Thymus (tissue), 11 donors: ENCODE results near the gene L1CAM. TPM values are rescaled to one million over a fixed set of nuclear protein-coding genes. Genes with fewer than 3 reads are reported as not detected.

ENCODE experiments used
- DNase-seq, 9 donors: peaks; one replicate each; pipeline ENCODE4 v3.0.0-alpha.2; 2013; ENCODE audit warnings: low spot score in 9 of 9, low read depth in 6 of 9, missing footprints in 1 of 9
- H3K27ac ChIP-seq, 2 donors: one replicate each; pipeline ENCODE4 v1.5.1; 2013; ENCODE audit warnings: control low read depth in 1 of 2, low read depth in 1 of 2, low read length in 1 of 2, mild to moderate bottlenecking in 1 of 2, moderate library complexity in 1 of 2
- H3K27me3 ChIP-seq, 2 donors: one replicate each; pipeline ENCODE4 v1.5.1; 2013; ENCODE audit warnings: low read length in 1 of 2; ENCODE audit not compliant: control insufficient read depth in 2 of 2, insufficient read depth in 1 of 2
- H3K36me3 ChIP-seq, 2 donors: one replicate each; pipeline ENCODE4 v1.5.1; 2013; ENCODE audit warnings: low read length in 1 of 2, mild to moderate bottlenecking in 1 of 2, moderate library complexity in 1 of 2; ENCODE audit not compliant: control insufficient read depth in 2 of 2, insufficient read depth in 2 of 2
- H3K4me1 ChIP-seq, 2 donors: one replicate each; pipeline ENCODE4 v1.5.1; 2013; ENCODE audit warnings: low read length in 2 of 2; ENCODE audit not compliant: control insufficient read depth in 2 of 2, insufficient read depth in 2 of 2
- H3K4me3 ChIP-seq, 2 donors: one replicate each; pipeline ENCODE4 v1.5.1; 2013; ENCODE audit warnings: low read length in 2 of 2, control low read depth in 1 of 2, mild to moderate bottlenecking in 1 of 2
- H3K9me3 ChIP-seq, 2 donors: one replicate each; pipeline ENCODE4 v1.5.1; 2013; ENCODE audit warnings: low read length in 1 of 2, mild to moderate bottlenecking in 1 of 2; ENCODE audit not compliant: control insufficient read depth in 2 of 2, insufficient read depth in 1 of 2
- WGBS: extraction: QIAGEN DNeasy Blood & Tissue Kit; methylation state at CpG from one replicate; pipeline ENCODE4 v1.1.7; 2013; 5-methylcytosine and 5-hydroxymethylcytosine counted together
- polyA plus RNA-seq: library from polyadenylated mRNA; stranded (reverse); fragments of 200-250 nt; gene quantifications from one replicate; pipeline ENCODE4 v1.2.3, GENCODE V29; 2013
- total RNA-seq: library from RNA; stranded (reverse); fragments of 120-200 nt; gene quantifications from one replicate; pipeline ENCODE4 v1.2.4, GENCODE V29; 2013
- donor health status: healthy.

Gene L1CAM
- total and polyA plus RNA-seq, 2 donors: 0.28 to 0.64 TPM

DNA sequence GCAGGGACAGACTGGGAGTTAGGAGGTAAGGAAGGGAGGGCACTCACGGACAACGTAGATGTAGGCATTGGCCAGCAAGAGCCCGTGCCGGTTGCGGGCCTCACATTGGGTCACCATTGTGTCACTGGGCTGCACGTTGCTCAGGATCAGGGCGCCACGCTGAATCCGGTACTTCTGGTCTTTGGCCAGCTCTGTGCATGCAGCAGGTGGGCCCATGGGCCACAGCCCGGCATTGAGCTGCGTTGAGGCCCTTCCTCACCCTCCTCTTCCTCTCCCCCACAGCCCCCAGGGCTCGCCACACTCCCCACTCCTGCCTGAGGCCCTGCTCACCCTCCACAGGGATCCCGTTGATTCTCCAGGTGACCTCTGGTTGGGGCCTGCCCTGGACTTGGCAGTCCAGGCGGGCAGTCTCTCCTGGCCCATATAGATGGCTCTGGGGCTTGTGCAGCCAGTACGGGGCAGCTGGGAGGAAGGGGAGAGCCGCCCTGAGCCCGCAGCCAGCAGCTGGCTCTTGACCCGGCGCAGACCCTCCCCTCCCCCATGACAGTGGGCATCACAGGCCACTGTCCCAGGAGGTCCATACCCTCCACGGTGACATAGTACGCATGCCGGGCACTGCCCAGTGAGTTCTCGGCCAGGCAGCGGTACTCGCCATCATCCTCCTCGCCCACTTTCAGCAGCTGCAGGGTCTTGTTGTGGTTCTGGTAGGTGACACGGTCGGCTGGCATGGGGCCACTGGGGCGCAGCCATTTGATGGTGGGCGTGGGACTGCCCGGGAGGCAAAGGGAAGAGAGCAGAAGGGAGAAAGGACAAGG, 16.3 kb downstream of the L1CAM start:
- peaks cover 0 to 51% of the 10 kb centered on the region in 2 donors for H3K27me3 ChIP-seq
- H3K9me3 ChIP-seq: no peaks in the 10 kb centered on the region
- H3K4me3 ChIP-seq: no peak overlapping the region
- H3K36me3 ChIP-seq: no peaks in the 10 kb centered on the region
- no peak for DNase-seq
- WGBS: 93% methylated on average over 31 of the region's 31 CpGs
- no peak overlapping the region for H3K27ac ChIP-seq
- no peaks in the 10 kb centered on the region for H3K4me1 ChIP-seq

DNA sequence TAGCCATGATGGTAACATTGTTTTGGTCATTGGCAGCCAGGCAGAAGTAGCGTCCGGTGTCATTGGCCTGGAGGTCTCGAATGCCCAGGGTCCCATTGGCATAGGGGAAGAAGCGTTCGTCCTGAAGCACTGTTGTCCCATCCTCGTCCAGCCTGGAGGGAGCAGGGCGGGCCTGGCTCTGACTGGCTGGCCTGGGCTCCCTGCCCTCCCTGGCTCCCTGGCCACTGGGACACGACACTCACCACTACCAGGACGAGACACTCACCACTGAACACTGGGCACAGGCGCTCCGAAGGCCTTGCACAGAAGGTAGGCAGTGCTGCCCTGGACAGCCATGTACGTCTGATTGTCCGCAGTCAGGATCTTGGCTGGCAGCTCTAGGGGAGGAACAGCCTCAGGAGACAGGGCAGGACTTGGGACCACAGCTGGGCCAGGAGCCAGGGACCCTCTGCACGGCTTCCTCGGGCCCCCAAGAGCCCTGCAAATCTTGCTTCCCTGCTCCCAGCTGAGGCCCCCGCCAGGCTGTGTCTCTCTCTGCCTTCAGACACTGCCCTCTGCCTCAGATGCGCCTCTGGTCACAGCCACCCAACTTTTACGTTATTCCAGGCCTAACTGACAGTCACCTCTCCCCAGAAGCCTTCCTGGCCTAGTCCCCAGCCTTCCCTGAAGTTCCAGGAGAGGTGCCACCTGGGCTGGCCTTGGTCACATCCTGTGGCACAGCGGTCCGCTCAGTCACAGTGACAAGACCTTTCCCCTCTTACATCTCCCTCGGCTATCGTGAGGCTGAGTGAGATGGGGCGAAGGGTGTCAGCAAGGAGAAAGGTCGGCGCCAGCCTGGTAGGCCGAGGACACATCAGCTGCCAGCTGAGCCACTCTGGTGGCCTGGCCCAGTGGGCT, 17.1 kb downstream of the L1CAM start:
- H3K36me3 ChIP-seq: no peaks in the 10 kb centered on the region
- peaks cover 0 to 47% of the 10 kb centered on the region in 2 donors for H3K27me3 ChIP-seq
- WGBS: 95% methylated on average over 26 of the region's 26 CpGs
- H3K9me3 ChIP-seq: no peaks in the 10 kb centered on the region
- no peak overlapping the region for H3K4me3 ChIP-seq
- H3K27ac ChIP-seq: no peak overlapping the region
- H3K4me1 ChIP-seq: no peaks in the 10 kb centered on the region
- no peak for DNase-seq

DNA sequence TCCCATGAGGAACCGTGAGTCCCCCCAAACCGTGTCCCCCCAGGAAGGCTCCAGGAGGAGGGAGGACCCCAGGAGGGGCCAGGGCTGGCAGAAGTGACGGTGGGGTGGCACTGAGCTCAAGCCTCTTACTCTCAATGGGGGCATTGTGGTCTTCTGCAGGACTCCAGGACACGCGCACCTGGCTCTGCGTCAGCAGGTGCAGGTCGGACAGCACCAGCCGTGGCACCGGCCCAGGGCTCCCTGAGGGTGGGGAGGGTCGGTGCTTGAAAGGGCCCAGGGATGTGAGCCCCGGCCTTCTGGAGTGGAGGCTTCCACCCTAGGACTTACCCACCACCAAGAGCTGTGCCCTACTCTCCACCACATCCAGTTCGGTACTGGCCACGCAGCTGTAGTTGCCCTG, 18.3 kb downstream of the L1CAM start:
- H3K4me1 ChIP-seq: no peaks in the 10 kb centered on the region
- no peak overlapping the region for H3K4me3 ChIP-seq
- H3K36me3 ChIP-seq: no peaks in the 10 kb centered on the region
- WGBS: 94% methylated on average over 13 of the region's 13 CpGs
- no peaks in the 10 kb centered on the region for H3K9me3 ChIP-seq
- DNase-seq: no peak
- H3K27me3 ChIP-seq: peaks cover 0 to 47% of the 10 kb centered on the region in 2 donors
- no peak overlapping the region for H3K27ac ChIP-seq

DNA sequence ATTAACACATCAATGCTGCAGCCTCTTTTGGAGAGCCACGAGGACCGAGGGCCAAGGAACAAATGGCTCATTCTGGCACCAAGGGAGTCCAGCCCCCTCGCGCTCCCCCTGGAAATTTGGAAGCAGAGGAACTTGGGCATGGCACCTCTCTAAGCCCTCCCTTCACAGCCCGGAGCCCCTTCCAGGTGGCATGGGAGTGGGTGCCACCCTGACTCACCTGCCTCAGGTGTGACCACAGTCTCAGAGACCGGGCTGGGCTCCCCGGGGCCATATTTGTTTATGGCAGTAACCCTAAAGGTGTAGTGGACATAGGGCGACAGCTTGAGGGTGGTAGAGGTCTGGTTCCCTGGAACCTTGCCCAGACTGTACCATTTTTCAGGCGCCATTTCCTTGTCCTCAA, 18.8 kb downstream of the L1CAM start:
- WGBS: 90% methylated on average over 9 of the region's 9 CpGs
- H3K4me1 ChIP-seq: no peaks in the 10 kb centered on the region
- H3K27me3 ChIP-seq: peaks cover 0 to 47% of the 10 kb centered on the region in 2 donors
- H3K4me3 ChIP-seq: no peak overlapping the region
- DNase-seq: no peak
- H3K9me3 ChIP-seq: no peaks in the 10 kb centered on the region
- no peak overlapping the region for H3K27ac ChIP-seq
- no peaks in the 10 kb centered on the region for H3K36me3 ChIP-seq

DNA sequence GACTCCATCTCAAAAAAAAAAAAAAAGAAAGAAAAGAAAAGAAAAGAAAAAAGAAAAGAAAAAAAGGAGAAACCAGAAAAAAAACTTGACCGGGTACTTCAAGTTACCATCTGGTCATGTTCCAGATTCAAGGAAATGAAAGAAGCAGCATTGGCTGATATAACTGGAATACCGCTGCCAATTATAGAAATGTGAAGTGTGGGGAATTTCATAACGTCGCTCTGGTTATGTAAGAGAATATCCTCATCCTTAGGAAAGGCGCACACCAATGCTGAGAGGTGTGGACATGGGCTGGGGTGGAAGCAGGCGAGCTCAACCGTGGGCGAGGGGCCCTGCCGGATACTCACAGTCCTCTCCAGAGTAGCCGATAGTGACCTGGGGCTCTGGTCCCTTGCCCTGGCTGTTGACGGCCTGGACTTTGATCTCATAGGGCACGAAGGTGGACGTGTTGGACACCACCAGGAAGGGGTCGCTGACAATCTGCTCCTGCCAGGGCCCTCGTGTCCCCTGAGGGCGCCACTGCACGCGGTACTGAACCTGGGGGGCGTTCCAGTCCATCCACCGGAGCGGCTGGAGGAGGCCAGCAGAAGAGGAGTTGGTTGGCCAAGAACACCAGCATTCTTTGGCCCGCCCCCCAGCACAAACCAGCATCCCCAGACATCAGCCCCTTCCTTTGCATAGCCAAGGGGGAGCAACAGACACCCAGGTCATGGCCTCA, 19.5 kb downstream of the L1CAM start:
- no peak for DNase-seq
- Histone ChIP-seq H3K36me3 (no peaks in the 10 kb centered on the region), H3K4me1 (no peaks in the 10 kb centered on the region), H3K9me3 (no peaks in the 10 kb centered on the region), H3K4me3 (no peak overlapping the region), H3K27me3 (peaks cover 0 to 48% of the 10 kb centered on the region in 2 donors), H3K27ac (no peak overlapping the region)
- 95% methylated on average over 22 of the region's 22 CpGs for WGBS

DNA sequence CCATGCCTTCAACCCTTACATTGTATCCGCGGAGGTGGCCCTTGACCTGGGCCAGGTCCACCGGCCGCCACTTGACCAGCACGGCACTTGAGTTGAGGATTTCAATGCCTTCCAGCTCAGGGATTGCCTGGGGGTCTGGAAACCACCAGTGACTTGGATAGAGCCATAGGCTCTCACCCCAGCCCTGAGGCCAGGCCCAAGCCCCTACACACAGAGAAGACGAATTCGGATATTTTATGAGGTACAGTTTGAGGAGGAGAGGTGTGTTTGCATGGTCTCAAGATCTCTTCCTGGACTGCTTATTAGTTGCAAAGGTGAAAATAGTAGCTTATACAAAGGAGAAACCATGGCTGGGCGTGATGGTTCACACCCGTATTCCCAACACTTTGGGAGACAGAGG, 20.3 kb downstream of the L1CAM start:
- no peaks in the 10 kb centered on the region for H3K4me1 ChIP-seq
- no peak overlapping the region for H3K27ac ChIP-seq
- H3K9me3 ChIP-seq: no peaks in the 10 kb centered on the region
- H3K27me3 ChIP-seq: peaks cover 0 to 46% of the 10 kb centered on the region in 2 donors
- 96% methylated on average over 9 of the region's 9 CpGs for WGBS
- no peak overlapping the region for H3K4me3 ChIP-seq
- H3K36me3 ChIP-seq: no peaks in the 10 kb centered on the region
- no peak for DNase-seq

DNA sequence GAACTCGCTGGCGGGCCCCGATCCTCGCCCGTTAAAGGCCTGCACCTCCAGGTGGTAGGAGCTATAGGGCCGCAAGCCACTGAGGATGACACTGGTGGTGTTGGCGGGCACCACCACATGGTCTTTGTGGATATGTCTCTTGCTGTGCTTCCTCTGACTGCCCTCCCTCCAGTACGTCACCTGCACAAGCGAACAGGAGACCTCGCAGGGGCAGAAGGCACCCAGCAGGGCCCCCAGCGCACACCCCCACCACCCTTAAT, 20.7 kb downstream of the L1CAM start:
- H3K9me3 ChIP-seq: no peaks in the 10 kb centered on the region
- no peak overlapping the region for H3K4me3 ChIP-seq
- no peak overlapping the region for H3K27ac ChIP-seq
- H3K4me1 ChIP-seq: no peaks in the 10 kb centered on the region
- no peak for DNase-seq
- peaks cover 0 to 43% of the 10 kb centered on the region in 2 donors for H3K27me3 ChIP-seq
- H3K36me3 ChIP-seq: no peaks in the 10 kb centered on the region
- 97% methylated on average over 11 of the region's 11 CpGs for WGBS

DNA sequence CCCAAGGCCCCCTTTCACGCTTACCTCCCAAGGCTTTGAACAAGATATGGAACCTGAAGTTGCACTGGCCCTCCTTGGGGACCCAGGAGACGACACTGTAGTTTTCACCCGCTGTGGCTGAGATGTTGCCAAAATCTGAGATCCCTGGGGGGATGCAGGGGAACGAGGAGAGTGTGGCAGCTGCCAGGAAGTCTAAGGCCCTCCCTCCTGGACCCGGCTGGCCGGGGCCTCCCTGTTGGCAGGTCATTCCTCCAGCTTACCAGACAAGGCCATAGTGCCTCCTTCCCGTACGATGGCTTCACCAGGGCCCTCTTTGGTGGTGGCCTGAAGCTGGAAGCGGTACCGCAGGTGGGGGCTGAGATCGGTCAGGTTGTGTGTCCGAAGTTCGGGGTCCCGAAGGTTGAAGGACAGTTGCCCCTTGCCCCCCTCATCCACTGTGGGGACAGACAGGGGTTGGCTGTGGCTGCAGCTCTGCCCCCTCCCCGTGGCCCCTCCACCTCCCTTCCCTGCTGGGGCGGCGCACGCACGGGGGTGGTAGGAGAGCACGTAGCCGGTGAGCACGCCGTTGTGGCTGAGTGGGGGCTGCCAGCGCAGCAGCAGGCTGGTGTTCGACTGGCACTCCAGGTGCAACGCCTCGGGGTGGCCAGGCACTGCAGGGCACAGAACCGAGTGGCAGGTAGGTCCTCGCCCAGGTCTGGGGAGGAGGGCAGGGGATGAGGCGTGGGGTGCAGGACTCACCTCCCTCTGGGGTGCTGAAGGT, 21.2 kb downstream of the L1CAM start:
- no peaks in the 10 kb centered on the region for H3K9me3 ChIP-seq
- H3K4me3 ChIP-seq: no peak overlapping the region
- 93% methylated on average over 28 of the region's 30 CpGs for WGBS
- H3K27ac ChIP-seq: no peak overlapping the region
- peaks cover 0 to 45% of the 10 kb centered on the region in 2 donors for H3K27me3 ChIP-seq
- DNase-seq: no peak
- no peaks in the 10 kb centered on the region for H3K4me1 ChIP-seq
- no peaks in the 10 kb centered on the region for H3K36me3 ChIP-seq
